Measurements from ENCODE around the gene ATXN1. TPM values are rescaled to one million over a fixed set of nuclear protein-coding genes. Genes with fewer than 3 reads are reported as not detected.

ATXN1 gene
- total RNA-seq, 4 donors from 2014 or later: 24.9 to 48.0 (median 36.8) TPM

GRCh38 chr6:16352821-16353438, 408.3 kb downstream of the ATXN1 start:
- Histone ChIP-seq H3K36me3 (no peaks in the 10 kb centered on the region), H3K9me3 (no peaks in the 10 kb centered on the region), H3K27ac (no peak overlapping the region), H3K4me3 (no peak overlapping the region), H3K4me1 (peaks cover 0 to 13% (median 0%) of the 10 kb centered on the region in 4 donors), H3K27me3 (no peaks in the 10 kb centered on the region)
- DNase-seq (ENCODE audit: low spot score in 2 of 2): no peak
- 92 to 95% methylated on average over 19 of the region's 19 CpGs for WGBS, 2 donors
- TF ChIP-seq POLR2A (IDR thresholded peaks at IDR 0.05): no peak
- TF ChIP-seq CTCF (IDR thresholded peaks at IDR 0.05): no peak
- no peak for TF ChIP-seq EP300 (IDR thresholded peaks at IDR 0.05)

GRCh38 chr6:16352258-16352635, 409.0 kb downstream of the ATXN1 start:
- 50 to 57% methylated on average over 5 of the region's 5 CpGs for WGBS, 2 donors
- TF ChIP-seq CTCF (IDR thresholded peaks at IDR 0.05): no peak
- Histone ChIP-seq H3K36me3 (no peaks in the 10 kb centered on the region), H3K27ac (peak overlapping the region in 2 of 4 donors; percentile 48 to 54), H3K4me1 (peaks cover 0 to 13% (median 0%) of the 10 kb centered on the region in 4 donors), H3K27me3 (no peaks in the 10 kb centered on the region), H3K4me3 (no peak overlapping the region), H3K9me3 (no peaks in the 10 kb centered on the region)
- DNase-seq (ENCODE audit: low spot score in 2 of 2): no peak

GRCh38 chr6:16349544-16349943, 411.7 kb downstream of the ATXN1 start:
- H3K9me3 ChIP-seq: no peaks in the 10 kb centered on the region
- no peaks in the 10 kb centered on the region for H3K27me3 ChIP-seq
- 46 to 54% methylated on average over 2 of the region's 2 CpGs for WGBS, 2 donors
- H3K36me3 ChIP-seq: no peaks in the 10 kb centered on the region
- H3K27ac ChIP-seq: no peak overlapping the region
- peaks cover 0 to 23% (median 2%) of the 10 kb centered on the region in 4 donors for H3K4me1 ChIP-seq
- TF ChIP-seq EP300 (IDR thresholded peaks at IDR 0.05) (no peak), POLR2A (IDR thresholded peaks at IDR 0.05) (no peak), CTCF (IDR thresholded peaks at IDR 0.05) (no peak)
- H3K4me3 ChIP-seq: no peak overlapping the region
- DNase-seq (ENCODE audit: low spot score in 2 of 2): no peak

DNA sequence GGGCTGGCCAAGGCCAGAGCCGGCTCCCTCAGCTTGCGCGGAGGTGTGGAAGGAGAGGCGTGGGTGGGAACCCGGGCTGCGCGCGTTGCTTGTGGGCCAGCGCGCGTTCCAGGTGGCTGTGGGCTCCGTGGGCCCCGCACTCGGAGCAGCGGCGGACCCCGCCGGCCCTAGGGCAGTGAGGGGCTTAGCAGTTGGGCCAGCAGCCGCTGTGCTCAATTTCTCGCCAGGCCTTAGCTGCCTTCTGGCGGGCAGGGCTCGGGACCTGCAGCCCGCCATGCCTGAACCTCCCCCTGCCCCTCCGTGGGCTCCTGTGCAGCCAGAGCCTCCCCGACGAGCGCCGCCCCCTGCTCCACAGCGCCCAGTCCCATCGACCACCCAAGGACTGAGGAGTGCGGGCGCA, 414.4 kb downstream of the ATXN1 start:
- H3K4me1 ChIP-seq: peaks cover 0 to 21% (median 2%) of the 10 kb centered on the region in 4 donors
- no peak for TF ChIP-seq CTCF (IDR thresholded peaks at IDR 0.05)
- TF ChIP-seq EP300 (IDR thresholded peaks at IDR 0.05): no peak
- TF ChIP-seq POLR2A (IDR thresholded peaks at IDR 0.05): no peak
- no peak for DNase-seq (ENCODE audit: low spot score in 2 of 2)
- no peaks in the 10 kb centered on the region for H3K9me3 ChIP-seq
- H3K36me3 ChIP-seq: no peaks in the 10 kb centered on the region
- H3K27me3 ChIP-seq: no peaks in the 10 kb centered on the region
- H3K4me3 ChIP-seq: no peak overlapping the region
- WGBS, 2 donors: 97 to 98% methylated on average over 12 to 32 of the region's 32 CpGs
- H3K27ac ChIP-seq: no peak overlapping the region

DNA sequence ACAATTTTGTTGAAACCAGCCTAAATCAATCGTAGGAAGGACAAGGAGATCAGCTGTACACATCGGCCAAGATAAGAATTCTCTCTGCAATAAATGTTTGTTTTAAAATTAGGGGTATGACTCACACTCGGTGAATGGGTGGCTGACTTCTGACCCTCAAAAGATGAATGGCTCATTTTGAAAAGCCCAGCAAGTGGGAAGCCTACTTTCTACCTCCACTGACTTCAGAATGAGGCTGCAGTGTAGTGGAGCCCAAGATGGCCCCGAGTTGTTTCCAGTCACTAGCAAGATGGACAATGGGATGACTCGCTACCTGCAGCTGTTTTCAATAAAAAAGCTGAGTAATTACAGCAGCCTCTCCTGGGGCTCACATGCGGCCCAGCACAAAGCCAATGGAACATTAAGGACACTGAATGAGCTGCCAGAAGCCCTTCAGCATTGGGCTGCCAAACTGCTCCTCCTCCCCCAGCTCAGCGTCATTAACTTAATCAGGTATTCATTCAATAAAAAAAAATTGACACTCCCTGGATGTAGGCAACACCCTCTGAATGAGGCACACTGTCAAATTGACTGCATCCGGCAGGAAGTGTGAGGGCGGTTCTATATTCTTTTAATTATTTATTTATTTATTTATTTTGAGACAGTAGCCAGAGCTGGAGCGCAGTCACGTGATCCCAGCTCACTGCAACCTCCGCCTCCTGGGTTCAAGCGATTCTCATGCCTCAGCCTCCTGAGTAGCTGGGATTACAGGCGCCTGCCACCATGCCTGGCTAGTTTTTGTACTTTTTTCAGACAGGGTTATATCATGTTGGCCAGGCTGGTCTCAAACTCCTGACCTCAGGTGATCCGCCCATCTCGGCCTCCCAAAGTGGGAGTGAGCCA, 415.6 kb downstream of the ATXN1 start:
- TF ChIP-seq EP300 (IDR thresholded peaks at IDR 0.05) (peak in 1 of 2 donors; percentile 31), CTCF (IDR thresholded peaks at IDR 0.05) (no peak)

More for the DNA sequence above, 415.6 kb downstream of the ATXN1 start:
- H3K4me1 ChIP-seq: peaks cover 0 to 19% (median 2%) of the 10 kb centered on the region in 4 donors
- no peaks in the 10 kb centered on the region for H3K9me3 ChIP-seq
- H3K27ac ChIP-seq: no peak overlapping the region
- peak in 1 of 2 donors; percentile 24 for DNase-seq (ENCODE audit: low spot score in 2 of 2)
- H3K27me3 ChIP-seq: no peaks in the 10 kb centered on the region
- no peaks in the 10 kb centered on the region for H3K36me3 ChIP-seq
- H3K4me3 ChIP-seq: no peak overlapping the region
- 56 to 62% methylated on average over 16 of the region's 16 CpGs for WGBS, 2 donors
